HuH-7.5 (cell line): ENCODE measurements around the gene LRRFIP1.
"Not testable (repeated sequence)": the region's sequence is repeated elsewhere in the genome, so short reads cannot be mapped to it uniquely, and the experiment has no call there.

ENCODE experiments used
- DNase-seq: peaks from one replicate; pipeline ENCODE4 v3.0.0; 2011; ENCODE audit warnings: low spot score

LRRFIP1 gene

DNA sequence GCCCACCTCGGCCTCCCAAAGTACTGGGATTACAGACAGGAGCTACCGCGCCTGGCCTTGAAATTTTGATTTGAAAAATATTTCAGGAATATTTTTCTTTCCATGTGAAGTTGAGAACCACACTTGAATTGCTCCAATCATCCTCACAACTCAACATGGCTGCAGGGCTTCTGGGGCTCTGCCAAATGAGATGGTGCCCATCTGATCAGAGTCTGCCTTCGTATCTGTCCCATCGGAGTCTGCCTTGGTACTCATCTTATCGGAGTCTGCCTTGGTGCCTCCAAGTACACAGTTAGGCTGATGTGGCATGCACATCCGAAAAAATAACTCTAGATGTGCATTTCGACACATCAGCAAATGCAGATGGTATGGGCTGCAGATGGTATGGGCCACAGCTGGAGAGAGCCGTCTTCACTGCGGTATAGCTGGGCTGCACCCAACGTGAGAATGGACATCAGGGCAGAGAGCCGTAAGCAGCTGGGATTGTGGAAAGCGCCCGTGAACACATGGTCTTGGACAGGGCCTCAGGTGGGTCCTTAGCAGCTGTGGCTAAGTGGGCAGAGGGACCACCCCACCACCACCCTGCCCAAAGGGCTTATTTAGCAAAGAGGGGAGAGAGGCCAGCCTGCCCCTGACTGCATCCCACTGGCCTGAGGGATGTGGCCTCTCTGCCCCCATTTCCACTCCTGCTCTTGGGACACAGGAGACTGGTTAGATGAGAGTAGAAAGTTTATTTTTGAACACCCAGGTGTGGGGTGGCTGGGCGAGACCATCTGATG lies 119.1 kb downstream of the LRRFIP1 start:
- no peak for DNase-seq

DNA sequence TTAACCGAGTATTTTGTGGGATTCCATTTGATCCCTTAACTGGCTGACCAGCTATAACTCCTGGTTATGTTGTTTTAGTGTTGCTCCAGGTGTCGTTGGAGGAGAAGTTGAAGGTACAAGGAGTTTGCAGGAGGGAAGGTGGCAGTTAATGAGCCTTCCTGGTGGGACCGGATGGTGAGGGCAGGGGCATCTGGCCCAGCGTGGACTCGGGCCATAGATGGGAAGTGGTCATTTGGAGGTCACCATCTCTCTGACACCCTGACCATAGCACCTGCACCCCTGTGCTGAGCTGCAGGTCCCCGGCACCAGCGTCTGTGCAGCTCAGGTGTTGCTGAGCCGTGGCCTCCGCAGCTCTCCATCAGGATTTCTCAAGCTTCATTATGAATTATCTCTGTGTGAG lies 119.8 kb downstream of the LRRFIP1 start:
- DNase-seq: no peak

DNA sequence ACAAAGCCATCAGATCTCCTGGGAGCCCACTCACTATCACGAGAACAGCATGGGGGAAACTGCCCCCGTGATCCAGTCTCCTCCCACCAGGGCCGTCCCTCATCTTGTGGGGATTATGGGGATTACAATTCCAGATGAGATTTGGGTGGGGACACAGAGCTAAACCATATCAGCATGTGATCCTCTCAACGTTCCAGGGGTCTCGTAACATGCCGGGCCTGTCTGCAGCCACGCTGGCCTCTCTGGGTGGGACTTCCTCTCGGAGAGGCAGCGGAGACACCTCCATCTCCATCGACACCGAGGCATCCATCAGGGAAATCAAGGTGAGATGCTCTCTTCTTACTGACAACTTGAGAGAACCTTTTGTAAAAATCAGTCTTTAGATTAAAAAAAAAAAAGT lies 121.6 kb downstream of the LRRFIP1 start:
- no peak for DNase-seq

DNA sequence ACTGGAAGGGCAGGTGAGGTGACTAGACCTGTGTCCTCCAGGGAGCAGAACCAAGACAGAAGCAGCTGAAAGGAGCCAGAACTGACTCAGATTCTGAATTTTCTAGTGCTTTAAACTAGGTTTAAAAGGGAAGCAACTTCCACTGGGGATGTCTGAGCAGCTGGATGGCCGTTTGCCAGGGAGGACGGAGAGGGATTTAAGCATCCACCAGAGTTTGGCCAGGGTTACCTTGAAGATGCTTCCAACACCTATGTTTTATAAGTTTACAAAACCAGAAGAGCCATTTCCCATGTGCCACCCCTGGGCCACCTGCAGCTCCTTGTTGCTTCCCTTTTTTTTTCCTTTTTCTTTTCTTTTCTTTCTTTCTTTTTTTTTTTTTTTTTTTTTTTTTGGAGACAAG lies 122.6 kb downstream of the LRRFIP1 start:
- no peak for DNase-seq

DNA sequence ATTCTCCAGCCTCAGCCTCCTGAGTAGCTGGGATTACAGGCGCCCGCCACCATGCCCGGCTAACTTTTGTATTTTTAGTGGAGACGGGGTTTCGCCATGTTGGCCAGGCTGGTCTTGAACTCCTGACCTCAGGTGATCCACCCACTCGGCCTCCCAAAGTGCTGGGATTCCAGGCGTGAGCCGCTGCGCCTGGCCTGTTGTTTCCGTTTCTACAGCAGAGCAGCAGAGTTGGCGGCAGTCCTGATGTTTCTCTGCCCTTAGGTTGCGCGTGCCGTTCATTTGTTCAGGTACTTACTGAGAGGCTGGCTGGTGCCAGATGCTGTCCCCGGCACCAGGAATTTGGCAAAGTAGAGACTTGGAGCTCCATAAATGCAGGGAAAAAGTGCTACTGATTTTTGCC lies 123.1 kb downstream of the LRRFIP1 start:
- not testable (repeated sequence) for DNase-seq

DNA sequence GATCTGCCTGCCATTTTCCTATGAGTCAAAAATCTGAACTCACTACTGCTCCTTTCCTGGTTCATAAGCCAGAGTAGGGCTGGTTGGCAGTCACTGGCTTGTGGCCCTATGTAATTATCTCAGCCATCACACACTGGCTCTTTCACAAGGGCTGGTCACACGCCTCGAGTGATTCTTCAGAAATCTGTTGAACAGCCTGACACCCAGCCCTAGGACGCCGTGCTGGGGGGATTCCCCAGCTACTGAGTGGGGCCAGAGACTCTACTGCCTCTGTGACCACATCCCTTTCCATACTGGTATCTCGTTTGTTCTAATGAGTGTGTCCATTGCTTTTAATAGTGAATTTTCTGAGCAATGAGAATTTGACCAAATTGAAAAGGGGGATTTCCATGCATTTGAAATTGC lies 125.4 kb downstream of the LRRFIP1 start:
- DNase-seq: no peak

DNA sequence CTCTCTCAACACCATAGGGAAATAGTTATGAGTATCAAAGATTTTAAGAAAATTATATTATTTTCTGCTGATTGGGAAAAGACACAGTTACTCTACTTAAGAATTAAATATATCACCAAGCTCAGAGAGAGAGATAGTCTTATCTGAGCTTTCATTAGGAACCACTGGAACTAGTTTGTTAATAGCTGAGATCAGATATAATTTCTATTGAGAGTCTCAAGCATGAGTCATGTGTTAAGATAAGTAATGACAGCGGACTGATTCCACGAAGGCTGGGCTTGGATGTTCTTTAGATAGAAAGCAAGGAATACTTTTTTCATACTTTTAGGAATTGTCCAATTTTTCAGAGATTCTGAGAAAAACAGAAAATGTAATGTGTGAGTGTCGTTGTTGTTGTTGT lies 126.8 kb downstream of the LRRFIP1 start:
- no peak for DNase-seq

DNA sequence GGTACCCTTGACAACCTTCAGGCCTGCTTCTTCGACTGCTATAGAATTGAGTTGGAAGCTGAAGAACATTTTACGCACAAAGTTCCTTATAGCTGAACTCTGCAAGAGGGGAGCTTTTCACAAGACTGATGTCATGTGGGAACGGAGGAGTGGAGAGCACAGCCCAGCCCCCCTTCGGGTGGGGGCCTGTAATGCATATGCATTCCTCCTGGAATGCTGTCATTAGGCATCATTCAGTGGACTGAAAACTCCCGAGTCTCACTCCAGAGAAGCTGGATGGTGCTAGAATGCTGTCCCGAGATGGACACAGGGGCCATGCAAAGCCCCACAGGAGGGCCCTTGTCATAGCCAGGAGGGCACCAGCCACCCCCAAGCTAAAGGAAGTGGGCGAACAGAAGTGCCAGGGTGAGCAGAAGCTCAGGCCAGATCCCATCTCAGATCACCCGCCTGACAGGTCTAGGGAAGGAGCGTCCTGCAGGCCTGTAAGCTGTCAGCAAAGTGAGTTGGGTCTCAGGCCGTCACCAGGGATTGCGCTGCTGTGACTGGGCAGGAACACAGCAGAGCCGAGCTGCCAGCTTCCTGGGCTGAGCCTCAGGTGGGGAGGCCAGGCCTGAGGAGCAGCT lies 127.3 kb downstream of the LRRFIP1 start:
- no peak for DNase-seq

DNA sequence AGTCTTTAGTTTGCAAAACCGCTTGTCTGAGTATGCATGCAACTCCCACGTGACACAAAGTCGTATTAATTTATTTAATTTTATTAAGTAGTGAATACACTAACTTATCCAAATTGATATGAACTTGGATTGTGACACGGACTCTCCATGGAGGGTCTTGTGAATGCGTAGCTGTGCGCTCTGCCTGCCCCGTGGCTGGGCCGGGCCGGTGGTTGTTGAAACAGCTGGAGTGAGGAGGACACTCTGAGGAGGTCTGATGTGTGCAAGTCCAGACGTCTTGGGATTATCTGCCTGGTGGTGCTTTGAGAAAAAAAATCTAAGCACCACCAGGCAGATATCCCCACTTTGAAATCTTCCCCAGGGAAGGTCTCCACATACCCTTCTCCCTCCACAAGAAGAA lies 130.2 kb downstream of the LRRFIP1 start:
- no peak for DNase-seq

DNA sequence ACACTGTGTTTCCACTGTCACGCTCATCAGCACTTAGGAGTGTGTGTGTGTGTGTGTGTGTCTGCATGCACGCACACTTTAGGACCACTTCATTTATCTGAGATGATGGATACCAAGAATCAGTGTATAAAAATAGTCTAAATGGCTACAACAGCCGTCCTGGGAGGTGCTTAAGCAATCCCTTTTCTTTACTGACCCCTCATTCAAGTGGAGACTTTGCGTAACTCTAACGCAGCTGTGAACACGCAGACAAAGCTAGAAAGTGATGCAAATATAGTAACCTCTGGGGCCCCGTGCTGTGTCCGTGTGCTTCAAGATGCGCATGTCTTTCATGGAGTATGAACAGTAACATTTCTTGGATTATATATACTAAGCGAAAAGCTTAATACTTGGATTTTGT lies 130.8 kb downstream of the LRRFIP1 start:
- no peak for DNase-seq

DNA sequence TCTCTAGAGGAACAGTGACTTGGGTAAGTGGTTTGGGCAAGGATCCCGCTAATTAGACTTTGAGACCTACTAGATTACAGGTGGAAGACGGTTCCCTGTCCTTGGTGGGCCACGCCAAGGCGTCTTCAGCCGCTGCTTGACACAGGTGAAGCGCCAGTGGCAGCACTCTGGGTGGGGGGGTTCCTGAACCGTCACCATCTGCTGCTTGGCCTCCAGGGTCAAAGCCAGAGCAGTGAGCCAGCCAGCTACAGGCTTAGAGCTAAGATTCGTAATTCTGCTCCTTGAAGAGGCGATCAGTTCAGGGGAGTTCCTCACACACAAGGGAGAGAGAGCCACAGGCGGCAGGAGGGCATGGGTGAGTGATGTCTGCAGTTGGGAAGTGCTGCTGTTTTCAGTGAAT lies 131.8 kb downstream of the LRRFIP1 start:
- DNase-seq: no peak

DNA sequence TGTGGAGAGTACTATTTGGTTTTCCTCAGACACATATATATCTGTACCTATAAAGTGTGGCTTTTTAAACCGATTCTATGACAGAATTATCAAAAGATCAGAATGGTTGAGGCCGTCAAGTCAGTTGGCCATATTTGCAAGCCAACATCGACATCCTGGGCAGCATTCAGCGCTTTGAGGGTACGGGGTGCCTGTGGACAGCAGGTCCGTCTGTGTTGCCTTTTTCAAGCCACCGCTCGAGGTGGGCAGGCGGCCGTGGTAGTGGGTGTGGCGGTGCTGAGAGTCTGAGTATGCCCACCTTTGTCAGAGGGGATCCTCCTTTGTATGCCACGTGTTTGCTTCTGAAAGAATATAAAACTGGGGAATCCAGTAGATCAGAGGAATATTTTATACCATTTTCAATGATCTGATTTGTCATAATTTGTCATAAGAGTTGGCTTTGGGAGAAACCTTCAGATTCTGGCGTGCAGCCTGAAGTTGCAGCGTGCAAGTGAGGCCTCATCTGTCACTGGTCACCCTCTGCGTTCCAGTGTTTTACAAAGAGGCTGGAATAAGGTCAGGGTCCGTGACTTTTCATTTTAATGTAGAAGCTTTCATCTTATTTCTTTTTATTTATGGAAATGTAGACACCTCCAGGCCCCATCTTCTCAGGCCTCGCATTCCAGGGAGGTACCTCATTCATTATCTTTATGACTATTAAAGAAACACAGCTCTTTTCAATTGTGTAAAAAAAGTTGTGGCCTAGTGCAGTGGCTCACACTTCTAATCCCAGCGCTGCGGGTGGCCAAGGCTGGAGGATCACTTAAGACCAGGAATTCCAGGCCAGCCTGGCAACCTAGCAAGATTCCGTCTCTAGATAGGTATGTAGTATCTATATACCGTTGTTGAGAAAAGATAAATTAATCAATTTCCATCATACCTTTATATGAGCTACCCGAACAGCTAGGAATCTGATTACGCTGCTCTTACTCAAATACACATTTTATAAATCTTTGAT lies 133.4 kb downstream of the LRRFIP1 start:
- no peak for DNase-seq

DNA sequence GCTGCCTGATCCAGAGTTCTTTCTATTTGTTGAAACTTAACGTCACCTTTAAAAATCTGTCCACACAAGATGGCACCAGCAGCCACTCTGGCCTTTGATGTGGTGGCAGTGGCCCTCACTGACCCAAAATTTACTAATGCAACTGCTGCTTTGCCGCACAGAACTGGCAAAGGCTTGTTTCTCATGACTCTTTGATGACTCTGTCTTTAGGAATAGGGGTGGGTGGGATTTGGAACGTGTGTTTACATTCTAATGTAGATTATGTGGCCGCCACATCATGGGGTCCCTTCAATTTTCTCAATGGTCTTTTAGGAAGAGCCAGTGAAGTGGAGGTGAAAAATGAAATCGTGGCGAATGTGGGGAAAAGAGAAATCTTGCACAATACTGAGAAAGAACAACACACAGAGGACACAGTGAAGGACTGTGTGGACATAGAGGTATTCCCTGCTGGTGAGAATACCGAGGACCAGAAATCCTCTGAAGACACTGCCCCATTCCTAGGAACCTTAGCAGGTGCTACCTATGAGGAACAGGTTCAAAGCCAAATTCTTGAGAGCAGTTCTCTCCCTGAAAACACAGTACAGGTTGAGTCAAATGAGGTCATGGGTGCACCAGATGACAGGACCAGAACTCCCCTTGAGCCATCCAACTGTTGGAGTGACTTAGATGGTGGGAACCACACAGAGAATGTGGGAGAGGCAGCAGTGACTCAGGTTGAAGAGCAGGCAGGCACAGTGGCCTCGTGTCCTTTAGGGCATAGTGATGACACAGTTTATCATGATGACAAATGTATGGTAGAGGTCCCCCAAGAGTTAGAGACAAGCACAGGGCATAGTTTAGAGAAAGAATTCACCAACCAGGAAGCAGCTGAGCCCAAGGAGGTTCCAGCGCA lies 135.2 kb downstream of the LRRFIP1 start:
- DNase-seq: not testable (repeated sequence)

DNA sequence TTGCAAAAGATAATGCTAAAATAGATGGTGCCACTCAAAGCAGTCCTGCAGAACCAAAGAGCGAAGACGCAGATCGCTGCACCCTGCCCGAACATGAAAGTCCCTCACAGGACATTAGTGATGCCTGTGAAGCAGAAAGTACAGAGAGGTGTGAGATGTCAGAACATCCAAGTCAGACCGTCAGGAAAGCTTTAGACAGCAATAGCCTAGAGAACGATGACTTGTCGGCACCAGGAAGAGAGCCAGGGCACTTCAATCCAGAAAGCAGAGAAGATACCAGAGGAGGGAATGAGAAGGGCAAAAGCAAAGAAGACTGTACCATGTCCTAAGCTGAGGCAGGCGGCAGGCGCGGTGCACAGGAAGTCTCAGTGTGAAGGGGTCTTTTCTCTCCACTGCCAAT lies 136.4 kb downstream of the LRRFIP1 start:
- DNase-seq: no peak

DNA sequence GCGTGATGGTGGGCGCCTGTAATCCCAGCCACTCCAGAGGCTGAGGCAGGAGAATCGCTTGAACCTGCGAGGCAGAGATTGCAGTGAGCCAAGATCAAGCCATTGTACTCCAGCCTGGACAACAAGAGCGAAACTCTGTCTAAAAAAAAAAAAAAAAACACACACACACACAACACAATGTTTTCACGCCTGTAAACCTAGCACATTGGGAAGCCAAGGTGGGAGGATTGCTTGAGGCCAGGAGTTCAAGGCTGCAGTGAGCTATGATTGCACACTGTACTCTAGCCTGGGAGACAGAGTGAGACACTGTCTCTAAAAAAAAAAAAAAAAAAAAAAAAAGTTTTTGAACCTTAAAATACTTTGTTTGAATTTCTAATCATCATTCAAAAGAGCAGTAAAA lies 137.7 kb downstream of the LRRFIP1 start:
- not testable (repeated sequence) for DNase-seq

DNA sequence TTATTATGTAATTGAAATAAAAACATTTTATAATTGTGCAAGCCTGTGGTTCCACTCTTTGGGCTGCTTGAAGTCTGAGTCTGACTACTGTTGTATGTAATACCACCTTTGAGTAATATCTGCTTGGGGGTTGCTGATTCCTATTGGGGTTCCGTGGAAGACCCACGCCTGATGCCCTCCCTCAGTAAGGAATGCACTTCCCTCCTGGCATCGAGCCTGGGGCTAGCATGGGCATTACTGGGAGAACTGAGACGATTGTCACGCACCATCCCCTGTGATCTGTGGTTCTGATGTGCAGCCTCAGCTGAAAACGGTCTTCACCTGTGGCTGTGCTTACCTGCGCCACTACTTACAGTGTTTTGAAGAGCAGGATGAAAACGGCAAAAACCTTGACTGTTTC lies 138.5 kb downstream of the LRRFIP1 start:
- no peak for DNase-seq

DNA sequence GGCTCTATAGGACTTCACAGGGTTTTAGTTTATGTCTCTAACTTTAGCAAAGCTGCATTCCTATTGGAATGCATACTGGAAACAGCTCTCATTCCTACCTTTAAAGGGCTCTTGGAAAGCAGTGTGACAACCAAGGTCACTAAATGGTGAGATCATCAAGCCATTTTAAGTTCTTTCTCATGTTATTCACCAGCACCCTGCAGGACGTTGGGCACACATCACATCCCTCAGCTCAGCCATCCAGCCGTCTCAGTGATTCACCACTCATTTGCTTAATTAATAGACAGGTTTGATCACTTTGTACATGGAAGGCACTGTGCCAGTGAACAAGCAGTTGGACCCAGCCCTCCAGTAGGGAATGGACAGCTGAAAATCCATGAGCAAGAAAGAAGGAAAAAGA lies 139.0 kb downstream of the LRRFIP1 start:
- DNase-seq: no peak

DNA sequence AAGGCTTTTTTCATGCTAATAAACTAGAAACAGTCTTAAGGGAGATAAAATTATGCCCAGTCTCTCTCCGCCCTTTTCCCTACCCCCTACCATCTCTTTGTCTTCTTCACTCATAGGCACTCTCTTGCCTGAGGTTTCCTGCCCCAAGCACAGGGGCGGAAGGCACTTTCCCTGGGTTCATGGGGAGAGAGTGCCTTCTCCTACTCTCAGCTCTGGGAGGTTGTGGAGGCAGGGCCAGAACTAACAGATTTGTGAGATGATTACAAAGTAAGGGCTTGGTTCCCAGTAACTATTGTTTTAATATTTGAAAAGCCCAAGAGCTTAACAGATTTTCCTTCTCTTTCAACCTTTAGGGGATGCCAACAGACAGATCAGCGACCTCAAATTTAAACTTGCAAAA lies 145.1 kb downstream of the LRRFIP1 start:
- DNase-seq: no peak

DNA sequence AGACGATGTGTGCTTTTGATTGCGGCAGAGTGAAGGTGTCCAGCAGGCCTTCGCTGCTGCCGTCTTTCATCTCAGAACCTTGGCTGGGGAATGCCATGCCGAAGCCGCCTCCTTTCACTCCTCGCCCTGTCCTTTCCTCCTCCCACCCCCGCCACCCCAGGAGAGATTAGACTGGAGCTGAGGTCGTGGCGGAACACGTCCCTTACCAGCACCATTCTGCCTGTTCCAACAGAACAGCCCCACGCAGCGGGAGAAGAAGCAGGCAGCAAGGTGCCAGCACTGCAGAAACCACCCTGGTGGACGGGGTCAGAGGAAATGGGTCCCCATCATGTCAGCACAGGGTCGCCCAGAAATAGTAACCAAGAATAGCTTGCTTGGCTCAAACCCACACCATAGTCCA lies 146.4 kb downstream of the LRRFIP1 start:
- DNase-seq: no peak

DNA sequence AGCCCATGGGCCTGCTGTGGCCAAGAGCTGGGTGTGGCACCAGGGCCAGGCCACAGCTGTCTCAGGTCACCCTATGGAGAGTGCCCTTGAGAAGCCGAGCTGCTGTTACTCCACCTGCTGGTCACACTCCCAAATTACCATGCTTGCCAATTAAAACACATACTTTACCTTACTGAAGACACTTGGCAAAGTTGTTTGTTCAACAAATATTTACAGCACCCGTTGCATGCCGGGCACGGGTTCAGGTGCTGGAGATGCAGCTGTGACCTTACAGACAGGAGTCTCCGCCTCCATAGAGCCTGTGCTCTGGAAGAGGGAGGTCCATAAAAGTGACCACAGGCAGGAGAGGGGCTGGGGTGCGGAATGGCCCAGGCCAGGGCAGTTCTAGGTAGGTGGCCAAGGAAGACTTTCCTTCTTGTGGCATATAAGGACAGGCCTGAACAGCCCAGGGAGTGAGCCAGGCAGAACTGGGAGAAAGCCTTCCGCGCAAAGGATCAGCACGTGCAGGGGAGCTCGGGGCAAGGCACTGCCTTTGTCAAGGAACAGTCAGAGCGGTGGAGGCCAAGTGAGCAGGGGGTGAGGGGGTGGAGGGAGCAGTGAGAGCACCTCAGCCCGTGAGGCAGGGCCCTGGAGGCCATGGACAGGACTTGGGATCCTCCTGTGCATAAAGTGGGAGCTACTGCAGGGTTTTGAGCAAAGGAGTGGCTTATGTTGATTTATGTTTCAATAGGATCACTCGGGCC lies 147.6 kb downstream of the LRRFIP1 start:
- DNase-seq: peak; percentile 58

DNA sequence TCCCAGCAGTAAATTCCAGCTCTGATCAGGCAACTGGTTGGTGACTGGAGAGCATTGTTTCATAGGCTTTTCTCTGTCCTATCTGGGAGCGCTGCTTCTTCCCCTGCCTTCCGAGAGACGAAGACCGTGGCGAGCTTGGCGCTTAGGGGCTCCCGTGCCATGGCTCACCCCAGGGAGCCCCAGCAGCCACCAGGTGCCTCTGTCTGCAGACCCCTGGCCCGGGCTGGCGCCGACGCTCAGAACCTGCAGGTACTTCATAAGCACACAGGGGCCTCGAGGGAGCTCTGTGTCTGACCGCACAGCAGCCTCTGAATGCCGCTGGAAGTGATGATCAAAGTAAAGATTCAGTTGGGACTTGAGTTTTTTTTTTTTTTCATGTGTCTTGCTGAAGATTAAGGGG lies 152.1 kb downstream of the LRRFIP1 start:
- no peak for DNase-seq
